Cortex of kidney (tissue), 1 donor: Measurements from ENCODE around the gene CAMK2A.
"Not testable (repeated sequence)": the region's sequence is repeated elsewhere in the genome, so short reads cannot be mapped to it uniquely, and the experiment has no call there.

ENCODE experiments used
- DNase-seq: peaks from one replicate; lab custom pipeline; 2025; lab: John Stamatoyannopoulos, UW

CAMK2A gene

GRCh38 chr5:150254363-150254762, 35.2 kb downstream of the CAMK2A start:
- no peak for DNase-seq

- no peak for DNase-seq
These were observed 36.0 kb downstream of the CAMK2A start for GRCh38 chr5:150253416-150254208.

- no peak for DNase-seq
These were observed 37.1 kb downstream of the CAMK2A start for GRCh38 chr5:150252489-150252888.

- no peak for DNase-seq
These were observed 38.1 kb downstream of the CAMK2A start for GRCh38 chr5:150251504-150251903.

GRCh38 chr5:150249744-150250143, 39.8 kb downstream of the CAMK2A start:
- no peak for DNase-seq

- no peak for DNase-seq
These were observed 40.6 kb downstream of the CAMK2A start for GRCh38 chr5:150248946-150249345.

- DNase-seq: not testable (repeated sequence)
These were observed 41.1 kb downstream of the CAMK2A start for GRCh38 chr5:150248493-150248892.

- no peak for DNase-seq
These were observed 41.8 kb downstream of the CAMK2A start for GRCh38 chr5:150247726-150248125.

- DNase-seq: no peak
These were observed 42.7 kb downstream of the CAMK2A start for GRCh38 chr5:150246835-150247234.

GRCh38 chr5:150246429-150246828, 43.1 kb downstream of the CAMK2A start:
- DNase-seq: no peak

- no peak for DNase-seq
These were observed 43.8 kb downstream of the CAMK2A start for GRCh38 chr5:150245808-150246207.

GRCh38 chr5:150245111-150245789, 44.3 kb downstream of the CAMK2A start:
- DNase-seq: no peak

- no peak for DNase-seq
These were observed 45.4 kb downstream of the CAMK2A start for GRCh38 chr5:150244209-150244608.

- DNase-seq: no peak
These were observed 46.0 kb downstream of the CAMK2A start for GRCh38 chr5:150243590-150243989.

- DNase-seq: no peak
These were observed 47.2 kb downstream of the CAMK2A start for GRCh38 chr5:150242251-150242894.

GRCh38 chr5:150241298-150242160, 48.0 kb downstream of the CAMK2A start:
- no peak for DNase-seq

- DNase-seq: no peak
These were observed 49.8 kb downstream of the CAMK2A start for GRCh38 chr5:150239794-150240122.

- no peak for DNase-seq
These were observed 50.3 kb downstream of the CAMK2A start for GRCh38 chr5:150239099-150239793.

GRCh38 chr5:150238646-150239045, 50.9 kb downstream of the CAMK2A start:
- no peak for DNase-seq

- DNase-seq: no peak
These were observed 52.4 kb downstream of the CAMK2A start for GRCh38 chr5:150236981-150237754.

- DNase-seq: no peak
These were observed 53.3 kb downstream of the CAMK2A start for GRCh38 chr5:150236313-150236712.
